ENCODE measurements around the gene CBFA2T2.

- no peak for TF ChIP-seq POLR2A (IDR thresholded peaks at IDR 0.05)
- TF ChIP-seq CTCF (IDR thresholded peaks at IDR 0.05) = no peak
Measured at GRCh38 chr20:33658510-33658909, 168.6 kb downstream of the CBFA2T2 start.
